ENCODE data around the gene GGA1. TPM values are rescaled to one million over a fixed set of nuclear protein-coding genes. Genes with fewer than 3 reads are reported as not detected.

Gene GGA1
- total RNA-seq, 1 experiment from 2014 or later: 52.7 TPM

DNA sequence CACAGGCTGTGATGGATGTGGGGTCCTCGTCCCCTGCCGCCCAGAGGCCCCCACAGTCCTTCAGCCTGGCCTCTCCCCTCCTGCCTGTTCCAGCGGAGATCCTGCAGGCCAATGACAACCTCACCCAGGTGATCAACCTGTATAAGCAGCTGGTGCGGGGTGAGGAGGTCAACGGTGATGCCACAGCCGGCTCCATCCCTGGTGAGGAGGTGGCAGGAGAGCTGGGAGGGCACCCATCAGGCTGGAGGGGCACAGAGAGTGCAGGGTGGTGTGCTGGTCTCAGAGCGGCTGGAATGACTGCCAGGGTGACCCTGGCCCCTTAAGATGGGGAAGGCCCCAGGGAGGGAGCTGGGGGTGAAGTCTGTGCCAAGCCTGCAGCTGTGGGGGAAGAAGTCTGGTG is 16.2 kb downstream of the GGA1 start:
- Mint-ChIP-seq H3K4me1 (ENCODE audit: insufficient read depth, unreplicated experiment) (no peaks in the 10 kb centered on the region), H3K4me3 (ENCODE audit: unreplicated experiment) (no peak overlapping the region), H3K27me3 (ENCODE audit: insufficient read depth, unreplicated experiment) (no peaks in the 10 kb centered on the region), H3K9me3 (ENCODE audit: unreplicated experiment) (no peaks in the 10 kb centered on the region), H3K36me3 (ENCODE audit: insufficient read depth, unreplicated experiment) (peaks cover 25% of the 10 kb centered on the region), H3K27ac (ENCODE audit: low read depth, unreplicated experiment) (no peak overlapping the region)
- DNase-seq (ENCODE audit: unreplicated experiment): no peak
- TF ChIP-seq, protein P1, sequence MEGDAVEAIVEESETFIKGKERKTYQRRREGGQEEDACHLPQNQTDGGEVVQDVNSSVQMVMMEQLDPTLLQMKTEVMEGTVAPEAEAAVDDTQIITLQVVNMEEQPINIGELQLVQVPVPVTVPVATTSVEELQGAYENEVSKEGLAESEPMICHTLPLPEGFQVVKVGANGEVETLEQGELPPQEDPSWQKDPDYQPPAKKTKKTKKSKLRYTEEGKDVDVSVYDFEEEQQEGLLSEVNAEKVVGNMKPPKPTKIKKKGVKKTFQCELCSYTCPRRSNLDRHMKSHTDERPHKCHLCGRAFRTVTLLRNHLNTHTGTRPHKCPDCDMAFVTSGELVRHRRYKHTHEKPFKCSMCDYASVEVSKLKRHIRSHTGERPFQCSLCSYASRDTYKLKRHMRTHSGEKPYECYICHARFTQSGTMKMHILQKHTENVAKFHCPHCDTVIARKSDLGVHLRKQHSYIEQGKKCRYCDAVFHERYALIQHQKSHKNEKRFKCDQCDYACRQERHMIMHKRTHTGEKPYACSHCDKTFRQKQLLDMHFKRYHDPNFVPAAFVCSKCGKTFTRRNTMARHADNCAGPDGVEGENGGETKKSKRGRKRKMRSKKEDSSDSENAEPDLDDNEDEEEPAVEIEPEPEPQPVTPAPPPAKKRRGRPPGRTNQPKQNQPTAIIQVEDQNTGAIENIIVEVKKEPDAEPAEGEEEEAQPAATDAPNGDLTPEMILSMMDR (IDR thresholded peaks at IDR 0.05; ENCODE audit: unreplicated experiment): no peak
- intact Hi-C loops (cut with micrococcal nuclease): no loop called here
- no TSS peak for BruUV-seq (replicated peaks)
- POLR2A ChIA-PET: no interaction called here
- CTCF ChIA-PET: interaction anchor here (0.6 to 10.9 kb wide), 10 partner anchors 9 to 647 kb away, joined by 3 to 112 read pairs (median 4); no protein-coding TSS in a partner anchor

DNA sequence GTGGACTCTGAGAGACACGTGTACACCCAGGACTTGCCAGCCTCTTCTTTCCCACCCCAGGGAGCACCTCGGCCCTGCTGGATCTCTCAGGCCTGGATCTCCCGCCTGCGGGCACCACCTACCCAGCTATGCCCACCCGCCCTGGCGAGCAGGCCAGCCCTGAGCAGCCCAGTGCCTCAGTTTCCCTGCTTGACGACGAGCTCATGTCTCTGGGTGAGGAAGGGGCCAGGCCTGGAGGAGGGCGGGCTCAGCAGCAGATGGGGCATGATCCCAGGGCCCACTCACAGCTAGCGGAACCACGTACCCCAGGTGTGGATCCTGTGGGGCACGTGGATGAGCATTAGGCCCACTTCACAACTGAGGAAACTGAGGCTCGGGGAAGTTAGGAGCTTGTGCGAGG is 17.1 kb downstream of the GGA1 start:
- Mint-ChIP-seq H3K36me3 (ENCODE audit: insufficient read depth, unreplicated experiment) (peaks cover 19% of the 10 kb centered on the region), H3K27ac (ENCODE audit: low read depth, unreplicated experiment) (no peak overlapping the region), H3K9me3 (ENCODE audit: unreplicated experiment) (no peaks in the 10 kb centered on the region), H3K4me3 (ENCODE audit: unreplicated experiment) (no peak overlapping the region), H3K27me3 (ENCODE audit: insufficient read depth, unreplicated experiment) (no peaks in the 10 kb centered on the region), H3K4me1 (ENCODE audit: insufficient read depth, unreplicated experiment) (no peaks in the 10 kb centered on the region)
- ChIA-PET POLR2A (interaction anchor here (0.6 kb wide), 1 partner anchor 232 kb away, joined by 4 read pairs; no protein-coding TSS in a partner anchor), CTCF (interaction anchor here (0.7 to 10.9 kb wide), 6 partner anchors 11 to 56 kb away, joined by 3 to 112 read pairs (median 4); partner anchors contain the start of gene SH3BP1)
- intact Hi-C loops (cut with micrococcal nuclease): no loop called here
- DNase-seq (ENCODE audit: unreplicated experiment): no peak
- BruUV-seq (replicated peaks): no TSS peak
- TF ChIP-seq, protein P1 (IDR thresholded peaks at IDR 0.05; ENCODE audit: unreplicated experiment): no peak

DNA sequence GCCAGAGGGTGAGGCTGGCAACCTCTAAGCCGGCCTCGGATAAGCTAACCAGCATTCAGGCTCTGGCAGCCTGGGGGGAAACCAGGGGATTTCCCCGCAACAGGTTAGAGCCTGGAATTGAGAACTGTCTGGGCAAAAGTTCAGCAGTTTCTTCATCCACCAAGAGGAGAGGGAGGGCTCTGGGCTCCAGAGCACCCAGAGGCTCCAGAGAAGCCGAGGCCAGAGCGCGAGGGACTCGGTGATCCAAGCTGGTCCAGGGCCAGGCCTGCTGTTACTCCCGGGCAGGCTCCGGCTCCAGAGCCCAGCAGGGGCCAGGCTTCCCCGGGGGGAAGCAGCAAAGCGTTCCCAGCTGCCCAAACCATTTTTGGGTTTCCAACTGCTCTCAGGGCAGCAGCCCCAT is 17.5 kb downstream of the GGA1 start:
- no peak for DNase-seq (ENCODE audit: unreplicated experiment)
- H3K9me3 Mint-ChIP-seq (ENCODE audit: unreplicated experiment): no peaks in the 10 kb centered on the region
- no peaks in the 10 kb centered on the region for H3K27me3 Mint-ChIP-seq (ENCODE audit: insufficient read depth, unreplicated experiment)
- CTCF ChIA-PET: interaction anchor here (0.7 to 10.9 kb wide), 4 partner anchors 11 to 19 kb away, joined by 3 to 112 read pairs (median 6); partner anchors contain the start of gene SH3BP1
- H3K36me3 Mint-ChIP-seq (ENCODE audit: insufficient read depth, unreplicated experiment): peaks cover 18% of the 10 kb centered on the region
- POLR2A ChIA-PET: interaction anchor here (0.6 to 1.2 kb wide), 2 partner anchors 10 to 231 kb away, joined by 4 to 5 read pairs; no protein-coding TSS in a partner anchor
- TF ChIP-seq, protein P1 (IDR thresholded peaks at IDR 0.05; ENCODE audit: unreplicated experiment): no peak
- H3K4me1 Mint-ChIP-seq (ENCODE audit: insufficient read depth, unreplicated experiment): no peaks in the 10 kb centered on the region
- BruUV-seq (replicated peaks): no TSS peak
- H3K27ac Mint-ChIP-seq (ENCODE audit: low read depth, unreplicated experiment): no peak overlapping the region
- intact Hi-C loops (cut with micrococcal nuclease): no loop called here
- no peak overlapping the region for H3K4me3 Mint-ChIP-seq (ENCODE audit: unreplicated experiment)

DNA sequence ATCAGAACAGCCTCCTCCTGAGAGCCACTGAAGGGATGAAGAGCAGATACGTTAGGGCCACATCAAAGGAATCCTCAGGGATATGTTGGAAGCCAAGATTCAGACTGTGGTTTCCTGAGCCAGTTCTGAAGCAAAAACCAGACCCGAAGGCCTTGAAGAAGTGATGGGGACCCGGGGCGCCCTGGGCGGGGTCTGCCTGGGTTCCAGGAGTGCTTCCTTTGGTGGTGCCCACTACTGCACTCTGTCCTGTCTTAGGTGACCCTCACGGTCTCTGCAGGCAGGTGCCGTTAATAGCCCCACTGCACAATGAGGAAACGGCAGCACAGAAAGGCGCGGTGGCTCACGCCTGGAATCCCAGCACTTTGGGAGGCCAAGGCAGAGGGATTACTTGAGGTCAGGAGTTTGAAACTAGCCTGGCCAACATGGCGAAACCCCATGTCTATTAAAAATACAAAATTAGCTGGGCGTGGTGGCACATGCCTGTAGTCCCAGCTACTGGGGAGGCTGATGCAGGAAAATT is 18.0 kb downstream of the GGA1 start:
- POLR2A ChIA-PET: interaction anchor here (0.9 to 1.2 kb wide), 2 partner anchors 10 to 16 kb away, joined by 4 to 5 read pairs; no protein-coding TSS in a partner anchor
- DNase-seq (ENCODE audit: unreplicated experiment): no peak
- H3K4me3 Mint-ChIP-seq (ENCODE audit: unreplicated experiment): no peak overlapping the region
- CTCF ChIA-PET: interaction anchor here (0.7 to 10.9 kb wide), 5 partner anchors 9 to 165 kb away, joined by 3 to 112 read pairs (median 4); partner anchors contain the start of gene SH3BP1
- no TSS peak for BruUV-seq (replicated peaks)
- no peak overlapping the region for H3K27ac Mint-ChIP-seq (ENCODE audit: low read depth, unreplicated experiment)
- H3K27me3 Mint-ChIP-seq (ENCODE audit: insufficient read depth, unreplicated experiment): no peaks in the 10 kb centered on the region
- H3K36me3 Mint-ChIP-seq (ENCODE audit: insufficient read depth, unreplicated experiment): peaks cover 14% of the 10 kb centered on the region
- intact Hi-C loops (cut with micrococcal nuclease): no loop called here
- H3K9me3 Mint-ChIP-seq (ENCODE audit: unreplicated experiment): no peaks in the 10 kb centered on the region
- H3K4me1 Mint-ChIP-seq (ENCODE audit: insufficient read depth, unreplicated experiment): no peaks in the 10 kb centered on the region
- TF ChIP-seq, protein P1 (IDR thresholded peaks at IDR 0.05; ENCODE audit: unreplicated experiment): no peak

Measured in MCF 10A (cell line).